Fibroblast of lung (primary cell): ENCODE results near the gene SGCA.

Experiments used
- CTCF ChIP-seq, 2 donors: IDR thresholded peaks in 1 of 2; conservative IDR thresholded peaks in 1 of 2; 1 replicate in 1 of 2; 2 replicates in 1 of 2; pipeline ENCODE4 v1.5.1; 2011 to 2012; ENCODE audit warnings: low read length in 2 of 2, control low read depth in 1 of 2, inconsistent platforms in 1 of 2, low read depth in 1 of 2, mild to moderate bottlenecking in 1 of 2
- EZH2 ChIP-seq: IDR thresholded peaks from 2 replicates; pipeline ENCODE4 v1.5.1; 2012; ENCODE audit warnings: low read length, control low read depth, mild to moderate bottlenecking; ENCODE audit errors: missing control alignments

- TF ChIP-seq EZH2 (no peak), CTCF (conservative IDR thresholded peaks at IDR 0.05 in 1 of 2, IDR thresholded peaks at IDR 0.05 in 1 of 2; ENCODE audit: low read depth in 1 of 2, low read length in 2 of 2) (no peak)
Measured at GRCh38 chr17:50168319-50168718, 2.5 kb downstream of the SGCA start.
